Measurements from ENCODE around the gene CYP1B1.
"Not testable (repeated sequence)": the region's sequence is repeated elsewhere in the genome, so short reads cannot be mapped to it uniquely, and the experiment has no call there.

CYP1B1 gene

GRCh38 chr2:38020359-38021069, 55.4 kb downstream of the CYP1B1 start:
- WGBS (ENCODE audit: extremely low coverage, insufficient coverage, low lambda C conversion rate): no CpG with 5 or more reads among the region's 33 CpGs

DNA sequence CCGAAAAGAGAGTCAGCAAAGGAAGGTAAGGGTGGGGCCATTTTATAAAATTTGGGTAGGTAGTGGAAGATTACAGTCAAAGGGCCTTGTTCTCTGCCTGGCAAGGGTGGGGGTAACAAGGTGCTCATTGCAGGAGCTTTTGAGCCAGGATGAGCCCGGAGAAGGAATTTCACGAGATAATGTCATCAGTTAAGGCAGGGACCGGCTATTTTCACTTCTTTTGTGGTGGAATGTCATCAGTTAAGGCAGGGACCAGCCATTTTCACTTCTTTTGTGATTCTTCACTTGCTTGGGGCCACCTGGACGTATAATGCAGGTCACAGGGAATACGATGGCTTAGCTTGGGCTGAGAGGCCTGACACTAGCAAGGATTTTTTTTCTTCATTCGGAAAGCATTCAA, 58.1 kb downstream of the CYP1B1 start:
- no peak overlapping the region for H3K23ac ChIP-seq (ENCODE audit: low read length)
- no peak overlapping the region for H3K4ac ChIP-seq (ENCODE audit: low read depth, low read length)
- no CpG with 5 or more reads among the region's 7 CpGs for WGBS (ENCODE audit: extremely low coverage, insufficient coverage, low lambda C conversion rate)
- no peak overlapping the region for H3K4me2 ChIP-seq (ENCODE audit: low read length)
- H3K27me3 ChIP-seq (ENCODE audit: insufficient read depth, low read length, poor library complexity): no peaks in the 10 kb centered on the region
- no peak overlapping the region for H4K5ac ChIP-seq (ENCODE audit: low read length)
- no peak overlapping the region for H2BK15ac ChIP-seq (replicated peaks; ENCODE audit: low read depth)
- H3K27ac ChIP-seq (ENCODE audit: low read depth, low read length): no peak overlapping the region
- H2BK5ac ChIP-seq (ENCODE audit: low read length): no peak overlapping the region
- no peak overlapping the region for H4K8ac ChIP-seq (ENCODE audit: low read depth, low read length)
- no peak overlapping the region for H3K56ac ChIP-seq (ENCODE audit: low read length)
- H3K79me1 ChIP-seq (ENCODE audit: low read length): no peaks in the 10 kb centered on the region
- H3K36me3 ChIP-seq (ENCODE audit: control insufficient read depth, insufficient read depth, low read length): no peaks in the 10 kb centered on the region
- peak; percentile 92 for DNase-seq
- H2BK120ac ChIP-seq (ENCODE audit: low read depth, low read length): no peak overlapping the region
- H2AK5ac ChIP-seq (ENCODE audit: low read length): no peak overlapping the region
- no peak overlapping the region for H3K4me3 ChIP-seq (ENCODE audit: low read length)
- H3K4me1 ChIP-seq (ENCODE audit: control insufficient read depth, low read depth, low read length): peaks cover 3% of the 10 kb centered on the region
- H3K9ac ChIP-seq (ENCODE audit: low read length): no peak overlapping the region
- H3K79me2 ChIP-seq (ENCODE audit: control insufficient read depth, insufficient read depth, low read length): no peaks in the 10 kb centered on the region
- no peak overlapping the region for H3K18ac ChIP-seq (ENCODE audit: low read length)

More at GRCh38 chr2:38020359-38021069, 55.4 kb downstream of the CYP1B1 start:
- not testable (repeated sequence) for H3K36me3 ChIP-seq (ENCODE audit: control insufficient read depth, insufficient read depth, low read length); H3K4me2 ChIP-seq (ENCODE audit: low read length); H4K5ac ChIP-seq (ENCODE audit: low read length); H2BK5ac ChIP-seq (ENCODE audit: low read length); H3K79me2 ChIP-seq (ENCODE audit: control insufficient read depth, insufficient read depth, low read length); H2AK5ac ChIP-seq (ENCODE audit: low read length); H4K8ac ChIP-seq (ENCODE audit: low read depth, low read length); H3K4me1 ChIP-seq (ENCODE audit: control insufficient read depth, low read depth, low read length); H2BK15ac ChIP-seq (replicated peaks; ENCODE audit: low read depth); H3K27ac ChIP-seq (ENCODE audit: low read depth, low read length); H3K4ac ChIP-seq (ENCODE audit: low read depth, low read length); DNase-seq; H2BK120ac ChIP-seq (ENCODE audit: low read depth, low read length); H3K4me3 ChIP-seq (ENCODE audit: low read length); H3K18ac ChIP-seq (ENCODE audit: low read length); H3K9ac ChIP-seq (ENCODE audit: low read length); H3K27me3 ChIP-seq (ENCODE audit: insufficient read depth, low read length, poor library complexity); H3K79me1 ChIP-seq (ENCODE audit: low read length); H3K56ac ChIP-seq (ENCODE audit: low read length); H3K23ac ChIP-seq (ENCODE audit: low read length)

Data from mesendoderm (in vitro differentiated cells).